GM18517 (cell line): ENCODE results near the gene CYP21A2.

Experiments used
- ATAC-seq: cut with Tn5 transposase; IDR thresholded peaks from one replicate; pipeline ENCODE4 v1.9.1; 2021; ENCODE audit warnings: mild to moderate bottlenecking, moderate library complexity; ENCODE audit not compliant: unreplicated experiment

CYP21A2 gene

GRCh38 chr6:32081168-32081990 is 43.2 kb downstream of the CYP21A2 start:
- ATAC-seq: no peak

GRCh38 chr6:32082478-32082877 is 44.3 kb downstream of the CYP21A2 start:
- no peak for ATAC-seq

- ATAC-seq: no peak
Observed at GRCh38 chr6:32082935-32083334, 44.7 kb downstream of the CYP21A2 start.

- ATAC-seq: no peak
Observed at GRCh38 chr6:32083812-32084768, 45.9 kb downstream of the CYP21A2 start.

GRCh38 chr6:32084780-32085179 is 46.6 kb downstream of the CYP21A2 start:
- ATAC-seq: no peak

GRCh38 chr6:32085759-32086459 is 47.7 kb downstream of the CYP21A2 start:
- ATAC-seq: no peak

- no peak for ATAC-seq
Observed at GRCh38 chr6:32086661-32087573, 48.7 kb downstream of the CYP21A2 start.

- no peak for ATAC-seq
Observed at GRCh38 chr6:32087574-32088486, 49.6 kb downstream of the CYP21A2 start.

GRCh38 chr6:32088487-32089049 is 50.4 kb downstream of the CYP21A2 start:
- ATAC-seq: no peak

- ATAC-seq: no peak
Observed at GRCh38 chr6:32089082-32089828, 51.0 kb downstream of the CYP21A2 start.
